ENCODE measurements around the gene TMEM39B.

- TF ChIP-seq, protein P1, sequence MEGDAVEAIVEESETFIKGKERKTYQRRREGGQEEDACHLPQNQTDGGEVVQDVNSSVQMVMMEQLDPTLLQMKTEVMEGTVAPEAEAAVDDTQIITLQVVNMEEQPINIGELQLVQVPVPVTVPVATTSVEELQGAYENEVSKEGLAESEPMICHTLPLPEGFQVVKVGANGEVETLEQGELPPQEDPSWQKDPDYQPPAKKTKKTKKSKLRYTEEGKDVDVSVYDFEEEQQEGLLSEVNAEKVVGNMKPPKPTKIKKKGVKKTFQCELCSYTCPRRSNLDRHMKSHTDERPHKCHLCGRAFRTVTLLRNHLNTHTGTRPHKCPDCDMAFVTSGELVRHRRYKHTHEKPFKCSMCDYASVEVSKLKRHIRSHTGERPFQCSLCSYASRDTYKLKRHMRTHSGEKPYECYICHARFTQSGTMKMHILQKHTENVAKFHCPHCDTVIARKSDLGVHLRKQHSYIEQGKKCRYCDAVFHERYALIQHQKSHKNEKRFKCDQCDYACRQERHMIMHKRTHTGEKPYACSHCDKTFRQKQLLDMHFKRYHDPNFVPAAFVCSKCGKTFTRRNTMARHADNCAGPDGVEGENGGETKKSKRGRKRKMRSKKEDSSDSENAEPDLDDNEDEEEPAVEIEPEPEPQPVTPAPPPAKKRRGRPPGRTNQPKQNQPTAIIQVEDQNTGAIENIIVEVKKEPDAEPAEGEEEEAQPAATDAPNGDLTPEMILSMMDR (IDR thresholded peaks at IDR 0.05), result no peak
- TF ChIP-seq POLR2A (IDR thresholded peaks at IDR 0.05), result no peak
These were observed 64.4 kb downstream of the TMEM39B start for GRCh38 chr1:32137111-32137510.

All from uterus (tissue), 2 donors.